ENCODE results near the gene IFI16. TPM values are rescaled to one million over a fixed set of nuclear protein-coding genes. Genes with fewer than 3 reads are reported as not detected.
"Not testable (repeated sequence)": the region's sequence is repeated elsewhere in the genome, so short reads cannot be mapped to it uniquely, and the experiment has no call there.

The IFI16 gene
- total RNA-seq, 1 donor from 2014 or later, result 24.2 TPM

- no peak for DNase-seq
- no peak for ATAC-seq
- intact Hi-C loops (cut with micrococcal nuclease), result no loop called here
These were observed 79.0 kb downstream of the IFI16 start for GRCh38 chr1:159088546-159089183.

DNA sequence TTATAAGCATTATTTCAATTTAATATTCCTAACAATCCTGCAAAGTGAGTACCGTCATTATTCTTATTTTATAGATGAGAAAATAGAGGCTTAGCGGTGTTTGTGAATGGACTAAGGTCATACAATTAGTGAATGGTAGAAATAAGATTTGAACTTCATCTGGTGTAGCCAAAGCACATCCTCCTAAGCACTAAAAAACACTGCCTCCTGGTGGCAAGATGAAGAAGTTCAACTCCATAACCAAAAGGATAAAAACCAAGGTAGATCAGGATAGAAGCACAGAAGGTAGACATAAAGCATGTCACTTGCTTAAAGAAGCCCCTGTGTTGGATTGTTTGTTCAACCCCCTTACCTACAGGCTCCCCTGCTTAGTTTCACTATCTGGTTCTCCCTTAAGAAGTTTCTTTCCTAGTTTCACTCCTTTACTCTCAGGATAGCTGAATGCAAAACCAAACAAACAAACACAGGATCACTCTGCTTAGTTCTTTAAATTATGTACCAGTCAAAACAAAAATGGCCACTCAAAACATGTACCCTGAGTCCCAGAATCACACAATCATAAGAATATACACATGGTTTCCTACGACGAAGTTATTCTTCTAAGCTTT lies 79.6 kb downstream of the IFI16 start:
- no peak for DNase-seq
- intact Hi-C loops (cut with micrococcal nuclease), result no loop called here
- no peak for ATAC-seq

DNA sequence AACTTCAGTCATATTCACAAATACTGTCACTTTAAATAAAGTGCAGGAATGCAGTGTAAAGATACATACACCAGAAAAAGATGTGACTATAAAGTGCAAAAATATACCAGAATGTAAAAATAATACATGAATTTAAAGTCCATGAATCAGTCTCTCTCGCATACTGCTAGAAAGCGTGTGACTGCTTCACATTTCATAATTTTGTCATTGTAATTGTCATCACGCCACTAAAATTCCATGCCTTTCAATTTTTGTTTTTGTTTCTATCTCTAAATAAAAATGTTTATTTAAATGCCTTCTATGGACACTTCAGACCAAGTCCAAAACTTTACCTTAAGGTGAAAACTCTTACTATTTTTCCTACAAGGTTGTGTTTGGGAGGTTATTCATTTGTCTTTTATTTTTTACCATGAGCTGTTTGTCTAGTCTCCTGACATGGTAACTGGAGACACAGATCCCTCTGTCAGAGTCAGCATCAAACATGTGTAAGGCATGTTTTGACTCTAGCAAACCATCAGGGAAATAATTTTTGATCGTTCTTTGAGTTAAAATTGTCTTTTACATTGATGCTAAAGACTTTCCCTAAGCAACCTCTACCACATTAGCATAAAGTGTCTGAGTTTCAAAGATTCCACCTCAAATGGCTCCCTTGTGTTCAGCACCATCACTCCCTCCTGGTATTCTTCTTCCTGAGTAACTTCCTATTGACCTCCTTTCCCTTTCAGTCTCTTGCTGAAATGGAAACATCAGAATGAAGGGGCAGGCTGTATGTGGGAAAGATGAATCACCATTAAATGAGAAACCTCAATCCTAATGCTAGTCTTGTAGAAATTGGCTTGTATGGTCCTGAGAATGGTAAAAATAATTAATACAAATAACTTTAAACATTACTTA lies 80.8 kb downstream of the IFI16 start:
- ATAC-seq (no peak), DNase-seq (no peak)
- intact Hi-C loops (cut with micrococcal nuclease), result no loop called here

GRCh38 chr1:159091180-159091560 lies 81.5 kb downstream of the IFI16 start:
- intact Hi-C loops (cut with micrococcal nuclease), result no loop called here
- ATAC-seq (no peak), DNase-seq (no peak)

DNA sequence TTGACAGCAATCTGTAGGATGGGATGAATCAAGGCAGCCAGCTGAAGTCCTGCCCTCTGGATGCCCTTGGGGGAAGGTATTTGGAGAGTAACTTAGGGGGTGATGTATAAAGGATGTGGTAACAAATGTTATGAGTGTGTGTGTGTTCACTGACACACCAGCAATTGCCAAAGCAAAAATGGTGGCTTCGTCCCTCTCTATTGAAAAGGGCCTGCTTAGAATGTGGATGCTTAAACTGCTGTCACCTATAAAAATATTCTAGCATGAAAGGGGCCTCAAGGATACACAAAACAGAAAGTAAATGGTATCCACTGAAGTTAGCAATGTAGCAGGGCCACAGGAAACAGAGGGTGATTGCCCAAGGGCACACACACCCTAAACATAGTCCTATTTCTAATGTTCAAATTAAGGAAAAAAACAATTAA lies 81.9 kb downstream of the IFI16 start:
- no peak for ATAC-seq
- DNase-seq, result no peak
- intact Hi-C loops (cut with micrococcal nuclease), result no loop called here

GRCh38 chr1:159092036-159092760 lies 82.5 kb downstream of the IFI16 start:
- intact Hi-C loops (cut with micrococcal nuclease), result no loop called here
- DNase-seq (no peak), ATAC-seq (no peak)

- intact Hi-C loops (cut with micrococcal nuclease), result no loop called here
- DNase-seq (no peak), ATAC-seq (no peak)
These were observed 88.9 kb downstream of the IFI16 start for GRCh38 chr1:159098596-159098995.

- DNase-seq, result no peak
- intact Hi-C loops (cut with micrococcal nuclease), result no loop called here
- no peak for ATAC-seq
These were observed 90.9 kb downstream of the IFI16 start for GRCh38 chr1:159100589-159100988.

- intact Hi-C loops (cut with micrococcal nuclease); ATAC-seq; DNase-seq: not testable (repeated sequence)
These were observed 93.3 kb downstream of the IFI16 start for GRCh38 chr1:159103021-159103420.

Other genes with a start within 250 kb of the IFI16 start
- not detected for gene OR6N1, start 237.7 kb upstream of the IFI16 start, total RNA-seq
- gene OR6N2, start 228.7 kb upstream of the IFI16 start, total RNA-seq, result not detected
- 4.9 TPM for gene MNDA, start 178.6 kb upstream of the IFI16 start, total RNA-seq
- not detected for gene PYHIN1, start 78.4 kb upstream of the IFI16 start, total RNA-seq
- 0.57 TPM for gene AIM2, start 66.9 kb downstream of the IFI16 start, total RNA-seq
- gene CADM3, start 161.7 kb downstream of the IFI16 start, total RNA-seq, result 4.8 TPM
- gene ACKR1, start 195.0 kb downstream of the IFI16 start, total RNA-seq, result 15.9 TPM

Measured in left ventricle myocardium superior (tissue), 1 donor.